ENCODE results near the gene MITF. TPM values are rescaled to one million over a fixed set of nuclear protein-coding genes. Genes with fewer than 3 reads are reported as not detected.
A peak's percentile ranks its signal among the peaks of the same experiment; 100 is the strongest.

The MITF gene
- total and polyA plus RNA-seq, 8 donors = 3.5 to 61.3 (median 15.5) TPM

GRCh38 chr3:70003119-70003518 lies 263.9 kb downstream of the MITF start:
- Histone ChIP-seq H3K9me3 (no peaks in the 10 kb centered on the region), H3K27me3 (no peaks in the 10 kb centered on the region), H3K4me3 (no peak overlapping the region), H3K4me1 (peaks cover 6 to 29% (median 12%) of the 10 kb centered on the region in 4 donors), H3K36me3 (no peaks in the 10 kb centered on the region), H3K27ac (no peak overlapping the region)
- DNase-seq = no peak
- intact Hi-C loops (cut with DNase I; ENCODE audit: low total_unique reads) = no loop called here
- TF ChIP-seq POLR2AphosphoS5 (IDR thresholded peaks at IDR 0.05) = no peak
- TF ChIP-seq EP300 (IDR thresholded peaks at IDR 0.05) = no peak
- no peak for TF ChIP-seq POLR2A (IDR thresholded peaks at IDR 0.05)
- TF ChIP-seq, protein P1, sequence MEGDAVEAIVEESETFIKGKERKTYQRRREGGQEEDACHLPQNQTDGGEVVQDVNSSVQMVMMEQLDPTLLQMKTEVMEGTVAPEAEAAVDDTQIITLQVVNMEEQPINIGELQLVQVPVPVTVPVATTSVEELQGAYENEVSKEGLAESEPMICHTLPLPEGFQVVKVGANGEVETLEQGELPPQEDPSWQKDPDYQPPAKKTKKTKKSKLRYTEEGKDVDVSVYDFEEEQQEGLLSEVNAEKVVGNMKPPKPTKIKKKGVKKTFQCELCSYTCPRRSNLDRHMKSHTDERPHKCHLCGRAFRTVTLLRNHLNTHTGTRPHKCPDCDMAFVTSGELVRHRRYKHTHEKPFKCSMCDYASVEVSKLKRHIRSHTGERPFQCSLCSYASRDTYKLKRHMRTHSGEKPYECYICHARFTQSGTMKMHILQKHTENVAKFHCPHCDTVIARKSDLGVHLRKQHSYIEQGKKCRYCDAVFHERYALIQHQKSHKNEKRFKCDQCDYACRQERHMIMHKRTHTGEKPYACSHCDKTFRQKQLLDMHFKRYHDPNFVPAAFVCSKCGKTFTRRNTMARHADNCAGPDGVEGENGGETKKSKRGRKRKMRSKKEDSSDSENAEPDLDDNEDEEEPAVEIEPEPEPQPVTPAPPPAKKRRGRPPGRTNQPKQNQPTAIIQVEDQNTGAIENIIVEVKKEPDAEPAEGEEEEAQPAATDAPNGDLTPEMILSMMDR (IDR thresholded peaks at IDR 0.05) = no peak

- Histone ChIP-seq H3K36me3 (no peaks in the 10 kb centered on the region), H3K27me3 (no peaks in the 10 kb centered on the region), H3K4me1 (peaks cover 0 to 4% (median 2%) of the 10 kb centered on the region in 4 donors), H3K9me3 (no peaks in the 10 kb centered on the region), H3K27ac (no peak overlapping the region), H3K4me3 (no peak overlapping the region)
- DNase-seq = no peak
- WGBS, 5 donors = 72 to 91% (median 84%) methylated on average over 4 of the region's 4 CpGs
- intact Hi-C loops (cut with DNase I; ENCODE audit: low total_unique reads) = no loop called here
- TF ChIP-seq EP300 (IDR thresholded peaks at IDR 0.05) (no peak), POLR2AphosphoS5 (IDR thresholded peaks at IDR 0.05) (no peak), POLR2A (IDR thresholded peaks at IDR 0.05) (no peak)
- TF ChIP-seq, protein P1 (IDR thresholded peaks at IDR 0.05) = no peak
Observed at GRCh38 chr3:70006089-70006488, 266.8 kb downstream of the MITF start.

- Histone ChIP-seq H3K4me1 (peaks cover 0 to 18% (median 12%) of the 10 kb centered on the region in 4 donors), H3K36me3 (no peaks in the 10 kb centered on the region), H3K27ac (no peak overlapping the region), H3K4me3 (no peak overlapping the region), H3K9me3 (no peaks in the 10 kb centered on the region), H3K27me3 (no peaks in the 10 kb centered on the region)
- WGBS, 5 donors = 80 to 91% (median 85%) methylated on average over 2 of the region's 2 CpGs
- intact Hi-C loops (cut with DNase I; ENCODE audit: low total_unique reads) = no loop called here
- TF ChIP-seq POLR2A (IDR thresholded peaks at IDR 0.05) = no peak
- TF ChIP-seq POLR2AphosphoS5 (IDR thresholded peaks at IDR 0.05) = no peak
- TF ChIP-seq EP300 (IDR thresholded peaks at IDR 0.05) = no peak
- TF ChIP-seq, protein P1 (IDR thresholded peaks at IDR 0.05) = no peak
- no peak for DNase-seq
Observed at GRCh38 chr3:70010346-70010745, 271.1 kb downstream of the MITF start.

DNA sequence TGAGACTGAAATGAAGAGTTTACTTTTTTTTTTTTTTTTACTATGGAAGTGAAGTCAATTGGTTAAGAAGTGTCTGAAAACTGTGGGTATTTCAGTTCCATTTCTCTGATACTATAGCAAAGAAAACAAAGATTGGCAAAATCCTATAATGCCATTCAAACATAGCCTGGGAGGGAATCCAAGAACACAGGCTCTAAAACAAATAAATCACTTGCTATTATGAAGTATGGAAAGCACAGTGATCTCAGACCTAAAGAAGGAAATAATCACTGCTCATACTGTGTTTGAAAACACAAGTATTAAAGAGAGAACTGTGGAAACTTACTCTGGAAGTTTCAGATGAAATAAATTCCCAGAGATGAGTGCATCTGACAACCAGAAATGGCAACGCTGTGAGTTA lies 272.3 kb downstream of the MITF start:
- no peaks in the 10 kb centered on the region for H3K36me3 ChIP-seq
- no peak for TF ChIP-seq POLR2AphosphoS5 (IDR thresholded peaks at IDR 0.05)
- no peak for TF ChIP-seq POLR2A (IDR thresholded peaks at IDR 0.05)
- TF ChIP-seq, protein P1 (IDR thresholded peaks at IDR 0.05) = no peak
- intact Hi-C loops (cut with DNase I; ENCODE audit: low total_unique reads) = no loop called here
- H3K4me3 ChIP-seq = no peak overlapping the region
- no peaks in the 10 kb centered on the region for H3K9me3 ChIP-seq
- H3K27me3 ChIP-seq = no peaks in the 10 kb centered on the region
- peak in 1 of 2 donors; percentile 47 for DNase-seq
- H3K4me1 ChIP-seq = peaks cover 0 to 18% (median 12%) of the 10 kb centered on the region in 4 donors
- peak overlapping the region; percentile 30 to 84 (median 73) for H3K27ac ChIP-seq
- WGBS, 5 donors = 11 to 42% (median 35%) methylated on average over 1 of the region's 1 CpG

Small RNA genes lying within 50 kb of the gene (small RNA-seq; reads per million reads assigned to genes)
- 0 reads per million in 4 donors for gene RN7SL418P

Data from stomach (tissue), 9 donors.